Measurements from ENCODE around the gene CAMK1D. TPM values are rescaled to one million over a fixed set of nuclear protein-coding genes. Genes with fewer than 3 reads are reported as not detected.
"Not testable (repeated sequence)": the region's sequence is repeated elsewhere in the genome, so short reads cannot be mapped to it uniquely, and the experiment has no call there.

The CAMK1D gene
- total RNA-seq, 1 donor from 2014 or later: 10.9 TPM

- no peak for DNase-seq
Observed at GRCh38 chr10:12726971-12727831, 377.9 kb downstream of the CAMK1D start.

- DNase-seq: no peak
Observed at GRCh38 chr10:12727832-12728215, 378.5 kb downstream of the CAMK1D start.

DNA sequence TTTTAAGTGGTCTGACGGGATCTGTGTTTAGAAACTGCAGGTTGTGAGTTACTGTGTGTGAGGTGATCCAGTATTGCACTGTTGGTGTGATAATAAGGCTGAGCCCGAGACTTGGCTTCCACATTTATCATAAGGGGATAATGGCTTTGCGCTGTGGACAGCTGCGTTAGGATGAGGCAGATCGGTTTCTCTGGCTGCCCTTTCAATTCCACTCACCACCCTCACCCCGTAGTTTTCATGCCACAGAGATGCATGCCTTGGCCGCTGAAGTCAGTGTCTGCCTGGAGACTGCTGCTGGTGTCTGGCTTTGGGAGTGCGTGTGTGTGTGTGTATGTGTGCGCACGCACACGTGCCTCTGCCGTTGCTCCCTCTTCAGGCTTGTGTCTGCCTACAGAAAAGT is 379.1 kb downstream of the CAMK1D start:
- DNase-seq: peak; percentile 70

DNA sequence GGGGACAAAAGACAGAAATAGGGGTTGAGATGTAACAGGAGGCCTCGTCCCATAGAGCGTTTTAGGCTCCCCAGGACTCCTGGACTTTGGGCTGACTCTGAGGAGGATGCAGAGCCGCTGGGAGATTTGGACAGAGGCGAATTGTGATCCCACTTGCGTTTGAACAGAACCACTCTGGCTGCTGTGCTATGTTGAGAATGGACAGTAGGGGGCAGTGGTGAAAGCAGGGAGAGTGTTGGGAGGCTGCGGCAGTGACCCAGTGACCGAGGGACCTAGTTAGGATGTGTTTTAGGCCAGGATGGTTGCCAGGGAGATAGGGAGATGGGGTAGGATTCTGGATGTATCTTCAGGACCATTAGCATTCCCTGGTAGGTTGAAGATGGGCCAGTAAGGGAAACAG is 380.5 kb downstream of the CAMK1D start:
- no peak for DNase-seq

GRCh38 chr10:12730809-12731519 is 381.6 kb downstream of the CAMK1D start:
- no peak for DNase-seq

GRCh38 chr10:12733271-12733670 is 383.9 kb downstream of the CAMK1D start:
- DNase-seq: no peak

DNA sequence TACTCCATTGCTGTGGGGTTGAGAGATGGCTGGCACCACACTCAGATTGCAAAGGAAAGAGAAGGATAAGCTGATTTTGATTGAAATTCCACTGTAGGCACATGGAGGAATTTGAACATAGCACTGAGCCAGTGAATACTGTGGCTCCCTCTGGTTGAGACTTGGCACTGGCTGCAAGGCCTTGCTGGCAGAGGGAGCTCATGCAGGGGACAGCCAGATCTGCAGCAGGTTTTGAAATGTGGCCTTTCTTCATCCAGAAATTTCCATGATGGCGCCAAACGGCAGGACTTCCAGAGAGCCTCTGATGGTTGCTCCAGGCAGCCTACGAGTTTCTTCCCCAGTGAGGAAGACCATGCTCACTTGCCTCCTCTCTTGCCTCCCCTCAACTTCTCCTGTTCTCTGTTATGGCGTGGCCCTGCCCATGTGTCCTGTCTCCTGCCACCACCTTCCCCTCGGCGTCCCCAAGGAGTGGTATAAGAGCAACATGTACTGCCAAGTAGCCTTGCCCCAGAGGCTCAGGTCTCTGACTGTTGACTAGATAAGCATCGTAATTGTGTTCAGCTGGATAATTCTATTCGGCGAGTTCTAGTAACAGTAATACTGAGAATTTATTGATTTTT is 386.6 kb downstream of the CAMK1D start:
- no peak for DNase-seq

GRCh38 chr10:12740813-12741212 is 391.5 kb downstream of the CAMK1D start:
- DNase-seq: no peak

- DNase-seq: peak; percentile 72
Observed at GRCh38 chr10:12741360-12741804, 392.0 kb downstream of the CAMK1D start.

DNA sequence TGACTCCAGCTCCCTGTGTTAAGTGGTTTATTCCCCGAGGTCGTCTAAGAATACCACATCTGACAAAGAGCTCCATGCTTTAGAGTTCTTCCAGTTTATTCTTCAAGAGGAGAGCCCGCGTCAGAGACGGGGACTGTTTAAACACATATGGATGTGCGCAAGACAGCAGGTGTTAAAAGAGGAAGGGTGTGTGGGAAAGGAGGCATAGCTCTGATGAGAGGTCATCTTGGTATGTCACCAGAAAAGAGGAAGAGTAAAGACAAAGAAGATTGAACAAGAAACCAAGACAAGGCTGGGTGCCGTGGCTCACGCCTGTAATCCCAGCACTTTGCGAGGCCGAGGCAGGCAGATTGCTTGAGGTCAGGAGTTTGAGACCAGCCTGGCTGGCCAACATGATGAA is 393.4 kb downstream of the CAMK1D start:
- no peak for DNase-seq

DNA sequence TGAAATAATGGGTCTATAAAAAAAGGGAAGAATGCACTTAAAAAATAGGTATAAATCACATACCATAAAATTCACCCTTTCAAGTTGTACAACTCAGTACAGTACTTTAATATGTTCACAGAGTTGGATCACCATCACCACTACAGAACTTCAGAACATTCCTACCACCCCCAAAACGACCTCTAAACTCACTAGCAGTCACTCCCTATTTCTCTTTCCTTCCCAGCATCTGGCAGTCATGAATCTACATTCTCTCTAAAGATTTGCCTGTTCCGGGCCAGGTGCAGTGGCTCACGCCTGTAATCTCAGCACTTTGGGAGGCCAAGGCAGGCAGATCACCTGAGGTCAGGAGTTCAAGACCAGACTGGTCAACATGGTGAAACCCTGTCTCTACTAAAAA is 394.1 kb downstream of the CAMK1D start:
- not testable (repeated sequence) for DNase-seq

- no peak for DNase-seq
Observed at GRCh38 chr10:12743941-12744340, 394.6 kb downstream of the CAMK1D start.

GRCh38 chr10:12748186-12748585 is 398.8 kb downstream of the CAMK1D start:
- no peak for DNase-seq

DNA sequence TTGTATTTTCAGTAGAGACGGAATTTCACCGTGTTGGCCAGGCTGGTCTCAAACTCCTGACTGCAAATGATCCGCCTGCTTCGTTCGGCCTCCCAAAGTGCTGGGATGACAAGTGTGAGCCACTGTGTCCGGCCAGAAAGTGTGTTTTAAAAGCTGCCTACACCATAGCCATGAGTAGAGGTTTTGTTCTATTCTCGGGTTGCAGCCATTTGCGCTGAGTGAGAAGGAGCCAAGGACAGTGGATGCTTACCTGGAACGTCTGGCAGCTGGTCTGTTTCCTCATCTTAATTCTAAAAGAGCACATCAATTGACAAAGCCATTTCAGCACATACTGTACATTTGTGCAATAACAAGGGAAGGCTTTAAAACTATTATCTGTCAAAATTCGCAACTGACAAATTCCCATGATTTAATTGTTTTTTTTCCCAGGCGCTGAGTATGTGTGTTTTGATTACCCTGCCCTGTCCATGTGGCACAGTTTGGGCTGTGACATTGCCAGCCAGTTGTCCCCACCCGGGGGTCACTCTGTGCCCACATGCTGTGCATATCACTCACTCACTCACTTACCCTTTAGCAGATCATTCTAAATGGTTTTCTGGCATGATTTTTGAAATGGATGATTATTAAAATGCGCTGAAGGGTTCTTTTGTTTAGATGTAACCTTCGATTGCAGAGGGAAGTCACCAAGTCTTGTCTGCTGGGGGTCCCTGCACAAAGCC is 400.6 kb downstream of the CAMK1D start:
- no peak for DNase-seq

DNA sequence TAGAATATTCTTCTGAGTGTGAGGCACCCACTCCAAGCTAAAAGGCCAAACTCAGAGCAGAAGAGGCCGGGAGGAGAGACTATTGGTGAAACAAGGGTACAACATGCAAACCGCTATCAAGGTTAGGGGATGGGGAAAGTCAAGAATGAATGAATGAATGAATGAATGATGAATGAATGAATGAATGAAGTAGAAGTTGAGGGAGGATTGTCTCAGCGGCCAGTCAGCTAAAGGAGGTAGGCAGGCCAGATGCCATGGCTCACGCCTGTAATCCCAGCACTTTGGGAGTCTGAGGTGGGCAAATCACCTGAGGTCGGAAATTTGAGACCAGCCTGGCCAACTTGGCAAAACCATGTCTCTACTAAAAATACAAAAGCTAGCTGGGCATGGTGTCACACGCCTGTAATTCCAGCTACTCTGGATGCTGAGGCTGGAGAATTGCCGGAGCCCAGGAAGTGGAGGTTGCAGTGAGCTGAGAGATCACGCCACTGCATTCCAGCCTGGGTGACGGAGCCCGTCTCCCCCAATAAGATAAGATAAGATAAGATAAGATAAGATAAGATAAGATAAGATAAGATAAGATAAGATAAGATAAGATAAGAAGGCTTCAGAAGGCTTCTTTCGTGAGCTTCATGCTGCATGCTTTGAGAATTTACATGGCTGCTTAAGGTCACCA is 401.3 kb downstream of the CAMK1D start:
- DNase-seq: no peak

GRCh38 chr10:12755075-12755474 is 405.7 kb downstream of the CAMK1D start:
- DNase-seq: no peak

DNA sequence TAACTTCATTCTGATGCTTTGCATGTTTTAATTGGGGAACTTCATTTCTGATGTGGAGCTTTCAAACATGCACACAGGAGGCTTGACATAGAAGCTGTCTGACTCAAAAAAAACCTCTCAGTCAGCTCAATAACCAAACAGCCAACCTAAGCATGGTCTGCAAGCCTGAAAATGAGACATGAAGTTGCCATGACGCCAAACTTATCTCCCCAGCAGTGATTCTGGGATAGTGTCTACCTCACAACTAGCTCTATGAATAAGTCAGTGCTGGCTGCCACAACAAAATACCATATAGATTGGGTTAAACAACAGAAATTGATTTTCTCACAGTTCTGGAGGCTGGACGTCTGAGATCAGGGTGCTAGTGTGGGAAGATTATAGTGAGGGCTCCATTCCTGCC is 408.0 kb downstream of the CAMK1D start:
- no peak for DNase-seq

DNA sequence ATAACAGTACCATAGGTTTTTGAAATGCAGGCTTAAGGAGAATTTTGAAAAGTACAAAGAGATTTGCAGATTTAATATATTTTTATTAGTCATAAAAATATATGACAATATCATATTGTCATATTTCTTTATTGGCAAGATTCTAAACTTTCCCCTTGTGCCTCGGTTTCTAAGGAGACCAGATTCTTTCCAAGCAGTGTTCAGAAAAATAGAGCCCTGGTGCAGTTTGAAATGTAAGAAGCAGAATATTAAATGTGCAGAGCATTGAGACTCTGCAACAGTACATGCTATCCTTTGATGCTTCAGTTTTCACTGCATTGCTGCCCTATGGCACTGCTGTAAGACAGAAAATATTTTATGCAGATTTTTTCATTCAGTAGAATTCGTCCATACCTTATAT is 408.9 kb downstream of the CAMK1D start:
- DNase-seq: no peak

DNA sequence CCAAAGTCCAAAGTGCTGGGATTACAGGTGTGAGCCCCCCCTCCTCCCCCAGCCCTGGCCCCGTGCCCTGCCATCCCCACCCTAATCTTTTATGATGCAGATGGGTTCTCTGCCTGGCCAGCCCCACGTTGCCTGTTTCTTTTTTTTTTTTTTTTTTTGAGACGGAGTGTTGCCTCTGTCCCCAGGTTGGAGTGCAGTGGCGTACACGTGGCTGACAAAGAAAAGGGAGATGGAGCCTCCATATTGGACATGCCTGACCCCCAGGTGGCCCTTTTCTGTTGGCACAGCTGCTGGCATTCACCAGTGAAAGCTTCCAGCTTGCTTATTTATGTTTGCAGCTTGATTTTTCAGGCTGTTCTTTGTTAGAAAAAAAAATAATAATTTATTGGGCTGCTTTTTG is 416.9 kb downstream of the CAMK1D start:
- DNase-seq: no peak

- no peak for DNase-seq
Observed at GRCh38 chr10:12768156-12769100, 419.1 kb downstream of the CAMK1D start.

Data from tongue (tissue), 2 donors.